ENCODE results near the gene DCC.

- TF ChIP-seq, protein P1, sequence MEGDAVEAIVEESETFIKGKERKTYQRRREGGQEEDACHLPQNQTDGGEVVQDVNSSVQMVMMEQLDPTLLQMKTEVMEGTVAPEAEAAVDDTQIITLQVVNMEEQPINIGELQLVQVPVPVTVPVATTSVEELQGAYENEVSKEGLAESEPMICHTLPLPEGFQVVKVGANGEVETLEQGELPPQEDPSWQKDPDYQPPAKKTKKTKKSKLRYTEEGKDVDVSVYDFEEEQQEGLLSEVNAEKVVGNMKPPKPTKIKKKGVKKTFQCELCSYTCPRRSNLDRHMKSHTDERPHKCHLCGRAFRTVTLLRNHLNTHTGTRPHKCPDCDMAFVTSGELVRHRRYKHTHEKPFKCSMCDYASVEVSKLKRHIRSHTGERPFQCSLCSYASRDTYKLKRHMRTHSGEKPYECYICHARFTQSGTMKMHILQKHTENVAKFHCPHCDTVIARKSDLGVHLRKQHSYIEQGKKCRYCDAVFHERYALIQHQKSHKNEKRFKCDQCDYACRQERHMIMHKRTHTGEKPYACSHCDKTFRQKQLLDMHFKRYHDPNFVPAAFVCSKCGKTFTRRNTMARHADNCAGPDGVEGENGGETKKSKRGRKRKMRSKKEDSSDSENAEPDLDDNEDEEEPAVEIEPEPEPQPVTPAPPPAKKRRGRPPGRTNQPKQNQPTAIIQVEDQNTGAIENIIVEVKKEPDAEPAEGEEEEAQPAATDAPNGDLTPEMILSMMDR (IDR thresholded peaks at IDR 0.05), result no peak
- no peak for TF ChIP-seq POLR2A (IDR thresholded peaks at IDR 0.05)
Measured at GRCh38 chr18:52452427-52452826, 112.4 kb downstream of the DCC start.
